HCEC 1CT (cell line): ENCODE measurements around the gene CNOT2.
"Not testable (repeated sequence)": the region's sequence is repeated elsewhere in the genome, so short reads cannot be mapped to it uniquely, and the experiment has no call there.

ENCODE experiments used
- DNase-seq: peaks from one replicate; pipeline ENCODE4 v3.0.0-alpha.2; 2017

CNOT2 gene

GRCh38 chr12:70252832-70253231 lies 9.6 kb downstream of the CNOT2 start:
- peak; percentile 48 for DNase-seq

- no peak for DNase-seq
These were observed 11.0 kb downstream of the CNOT2 start for GRCh38 chr12:70254225-70254624.

GRCh38 chr12:70254846-70255245 lies 11.6 kb downstream of the CNOT2 start:
- DNase-seq, result no peak

- DNase-seq, result peak; percentile 38
These were observed 12.1 kb downstream of the CNOT2 start for GRCh38 chr12:70255311-70255710.

GRCh38 chr12:70258605-70259403 lies 15.6 kb downstream of the CNOT2 start:
- no peak for DNase-seq

GRCh38 chr12:70260646-70261045 lies 17.4 kb downstream of the CNOT2 start:
- no peak for DNase-seq

- no peak for DNase-seq
These were observed 21.0 kb downstream of the CNOT2 start for GRCh38 chr12:70264067-70264867.

- DNase-seq, result no peak
These were observed 21.9 kb downstream of the CNOT2 start for GRCh38 chr12:70265132-70265531.

- peak; percentile 55 for DNase-seq
These were observed 24.3 kb downstream of the CNOT2 start for GRCh38 chr12:70267550-70267949.

GRCh38 chr12:70268972-70269371 lies 25.7 kb downstream of the CNOT2 start:
- no peak for DNase-seq

- DNase-seq, result no peak
These were observed 26.9 kb downstream of the CNOT2 start for GRCh38 chr12:70270108-70270507.

GRCh38 chr12:70271025-70271424 lies 27.8 kb downstream of the CNOT2 start:
- no peak for DNase-seq

GRCh38 chr12:70272510-70272909 lies 29.3 kb downstream of the CNOT2 start:
- no peak for DNase-seq

GRCh38 chr12:70275045-70275444 lies 31.8 kb downstream of the CNOT2 start:
- DNase-seq, result no peak

- no peak for DNase-seq
These were observed 34.7 kb downstream of the CNOT2 start for GRCh38 chr12:70277973-70278372.

- DNase-seq, result no peak
These were observed 35.7 kb downstream of the CNOT2 start for GRCh38 chr12:70278945-70279344.

GRCh38 chr12:70283232-70283631 lies 40.0 kb downstream of the CNOT2 start:
- no peak for DNase-seq

GRCh38 chr12:70288817-70289216 lies 45.6 kb downstream of the CNOT2 start:
- DNase-seq, result no peak

- DNase-seq, result no peak
These were observed 46.9 kb downstream of the CNOT2 start for GRCh38 chr12:70290116-70290515.

- no peak for DNase-seq
These were observed 49.0 kb downstream of the CNOT2 start for GRCh38 chr12:70292017-70292776.

- not testable (repeated sequence) for DNase-seq
These were observed 61.7 kb downstream of the CNOT2 start for GRCh38 chr12:70304684-70305555.

- no peak for DNase-seq
These were observed 62.6 kb downstream of the CNOT2 start for GRCh38 chr12:70305794-70306193.
